ENCODE measurements around the gene UBE2G1. TPM values are rescaled to one million over a fixed set of nuclear protein-coding genes. Genes with fewer than 3 reads are reported as not detected.

The UBE2G1 gene
- total RNA-seq, 4 donors from 2014 or later, result 52.5 to 88.2 (median 73.5) TPM

- intact Hi-C loops (cut with DNase I), result no loop called here
- WGBS, 2 donors, result 91 to 100% methylated on average over 2 to 4 of the region's 6 CpGs
- Histone ChIP-seq H3K36me3 (no peaks in the 10 kb centered on the region), H3K27me3 (no peaks in the 10 kb centered on the region), H3K9me3 (no peaks in the 10 kb centered on the region), H3K27ac (no peak overlapping the region), H3K4me1 (peaks cover 8 to 46% (median 34%) of the 10 kb centered on the region in 3 donors), H3K4me3 (no peak overlapping the region)
- TF ChIP-seq POLR2A (IDR thresholded peaks at IDR 0.05), result no peak
- TF ChIP-seq CTCF (IDR thresholded peaks at IDR 0.05), result no peak
- no peak for DNase-seq
These were observed 31.4 kb upstream of the UBE2G1 start for GRCh38 chr17:4397840-4398239.

GRCh38 chr17:4395111-4395478 is 28.6 kb upstream of the UBE2G1 start:
- Histone ChIP-seq H3K4me1 (peaks cover 10 to 62% (median 36%) of the 10 kb centered on the region in 3 donors), H3K9me3 (no peaks in the 10 kb centered on the region), H3K4me3 (no peak overlapping the region), H3K36me3 (no peaks in the 10 kb centered on the region), H3K27ac (peak overlapping the region; percentile 65 to 85 (median 74)), H3K27me3 (no peaks in the 10 kb centered on the region)
- intact Hi-C loops (cut with DNase I), result no loop called here
- TF ChIP-seq POLR2A (IDR thresholded peaks at IDR 0.05) (no peak), CTCF (IDR thresholded peaks at IDR 0.05) (no peak)
- 80 to 83% methylated on average over 3 of the region's 3 CpGs for WGBS, 2 donors
- DNase-seq, result no peak

GRCh38 chr17:4394208-4395110 is 28.0 kb upstream of the UBE2G1 start:
- H3K4me1 ChIP-seq, result peaks cover 10 to 63% (median 36%) of the 10 kb centered on the region in 3 donors
- H3K27ac ChIP-seq, result peak overlapping the region; percentile 65 to 85 (median 74)
- intact Hi-C loops (cut with DNase I), result no loop called here
- H3K36me3 ChIP-seq, result no peaks in the 10 kb centered on the region
- H3K27me3 ChIP-seq, result no peaks in the 10 kb centered on the region
- no peak for TF ChIP-seq POLR2A (IDR thresholded peaks at IDR 0.05)
- 33 to 79% methylated on average over 2 to 5 of the region's 5 CpGs for WGBS, 2 donors
- H3K4me3 ChIP-seq, result peak overlapping the region in 2 of 4 donors; percentile 18 to 43
- H3K9me3 ChIP-seq, result no peaks in the 10 kb centered on the region
- DNase-seq, result no peak

GRCh38 chr17:4393806-4394205 is 27.3 kb upstream of the UBE2G1 start:
- no peak for DNase-seq
- intact Hi-C loops (cut with DNase I), result no loop called here
- TF ChIP-seq CTCF (IDR thresholded peaks at IDR 0.05), result no peak
- TF ChIP-seq POLR2A (IDR thresholded peaks at IDR 0.05), result no peak
- 19 to 39% methylated on average over 3 to 6 of the region's 7 CpGs for WGBS, 2 donors
- H3K36me3 ChIP-seq, result no peaks in the 10 kb centered on the region
- H3K4me1 ChIP-seq, result peaks cover 10 to 69% (median 36%) of the 10 kb centered on the region in 3 donors
- H3K9me3 ChIP-seq, result no peaks in the 10 kb centered on the region
- peak overlapping the region in 2 of 4 donors; percentile 18 to 43 for H3K4me3 ChIP-seq
- H3K27me3 ChIP-seq, result no peaks in the 10 kb centered on the region
- peak overlapping the region; percentile 65 to 85 (median 74) for H3K27ac ChIP-seq

- Histone ChIP-seq H3K4me3 (no peak overlapping the region), H3K27ac (peak overlapping the region in 3 of 4 donors; percentile 9 to 34 (median 33)), H3K4me1 (peaks cover 4 to 47% (median 11%) of the 10 kb centered on the region in 3 donors), H3K9me3 (no peaks in the 10 kb centered on the region), H3K27me3 (no peaks in the 10 kb centered on the region), H3K36me3 (no peaks in the 10 kb centered on the region)
- WGBS, 2 donors, result 41 to 73% methylated on average over 8 of the region's 8 CpGs
- intact Hi-C loops (cut with DNase I), result no loop called here
- no peak for DNase-seq
- TF ChIP-seq POLR2A (IDR thresholded peaks at IDR 0.05), result no peak
- no peak for TF ChIP-seq CTCF (IDR thresholded peaks at IDR 0.05)
These were observed 22.6 kb upstream of the UBE2G1 start for GRCh38 chr17:4389079-4389478.

Measured in esophagus squamous epithelium (tissue), 5 donors.